Mucosa of gallbladder (tissue), 1 donor: ENCODE results near the gene WRNIP1. TPM values are rescaled to one million over a fixed set of nuclear protein-coding genes. Genes with fewer than 3 reads are reported as not detected.

Experiments used
- DNase-seq: peaks from one replicate; pipeline ENCODE4 v3.0.0-alpha.2; 2020; ENCODE audit warnings: low spot score
- total RNA-seq: library from RNA; stranded (reverse); gene quantifications from one replicate; pipeline ENCODE4 v1.2.1, GENCODE V29; 2021
- donor health status: DM: no; HTN: no; CAD: no.

Gene WRNIP1
- total RNA-seq, 1 donor from 2014 or later: 47.4 TPM

GRCh38 chr6:2740581-2740980 lies 24.6 kb upstream of the WRNIP1 start:
- DNase-seq: no peak

DNA sequence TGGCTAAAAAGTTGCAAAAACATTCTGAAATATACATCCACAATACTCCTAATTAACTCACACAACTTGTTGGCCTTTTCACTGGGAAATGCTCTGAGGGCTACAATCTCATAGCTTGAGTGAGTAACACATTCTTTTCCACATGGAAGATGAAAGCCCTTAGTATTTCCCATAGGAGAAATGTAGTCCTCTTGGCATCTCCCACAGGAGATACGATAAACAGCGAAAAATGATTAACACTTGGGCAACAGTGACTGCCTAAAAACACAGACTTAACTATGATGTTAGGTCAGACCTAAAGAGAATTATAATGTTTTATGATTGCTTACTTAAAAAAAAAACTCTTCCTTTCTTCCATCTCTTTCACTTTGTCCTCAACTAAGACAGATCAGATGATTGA lies 23.4 kb upstream of the WRNIP1 start:
- no peak for DNase-seq

GRCh38 chr6:2743280-2744208 lies 21.6 kb upstream of the WRNIP1 start:
- DNase-seq: no peak

DNA sequence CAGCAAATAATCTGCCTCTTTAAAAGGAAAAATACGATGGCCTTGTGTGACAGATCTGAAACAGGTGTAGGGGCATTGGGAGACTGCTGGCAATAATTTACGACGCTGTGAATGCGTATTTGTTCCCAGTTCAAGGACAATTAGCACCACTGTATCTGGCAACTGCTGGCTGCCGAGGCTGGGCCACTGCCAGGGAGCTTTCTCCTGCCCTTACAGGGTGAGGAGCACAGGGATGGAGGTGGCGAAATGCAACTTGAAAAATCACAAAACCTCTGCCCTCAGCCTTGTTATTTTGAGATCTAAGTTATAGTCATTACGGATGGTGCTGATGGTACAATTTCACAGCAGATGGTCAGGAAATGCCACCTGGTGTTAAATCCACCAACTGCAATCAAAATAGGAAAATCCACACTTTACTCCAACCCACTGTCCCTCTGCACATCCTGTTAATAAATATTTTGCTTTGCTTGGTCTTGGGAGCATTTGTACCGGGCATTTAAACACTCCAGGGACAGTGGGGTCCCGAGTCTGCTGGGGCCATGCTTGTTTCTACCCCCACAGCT lies 20.9 kb upstream of the WRNIP1 start:
- no peak for DNase-seq

- no peak for DNase-seq
Measured at GRCh38 chr6:2744778-2745177, 20.4 kb upstream of the WRNIP1 start.

GRCh38 chr6:2745246-2745645 lies 19.9 kb upstream of the WRNIP1 start:
- DNase-seq: no peak

DNA sequence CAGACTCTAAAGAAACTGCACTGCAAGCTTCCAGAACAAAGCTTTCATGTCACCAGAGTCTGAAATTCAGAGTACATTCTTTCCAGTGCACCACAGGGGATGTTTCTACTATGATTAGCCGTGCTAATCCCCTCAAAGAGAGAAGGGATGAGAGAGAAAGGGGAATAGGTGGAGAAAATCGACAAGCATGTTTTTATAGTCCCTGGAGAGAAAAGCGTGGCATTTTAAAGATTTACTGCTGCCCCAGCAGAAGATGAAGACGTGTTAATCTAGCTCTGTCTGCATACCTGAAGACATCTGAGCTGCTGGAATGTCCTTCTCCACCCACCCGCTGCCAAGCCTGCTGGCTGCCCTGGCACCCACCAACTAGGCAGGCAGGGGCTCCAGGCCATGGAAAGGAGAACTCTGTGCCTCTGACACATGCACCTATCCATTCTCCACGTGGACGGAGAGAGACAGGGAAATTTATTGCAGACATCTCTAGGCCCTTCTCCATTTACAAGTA lies 18.6 kb upstream of the WRNIP1 start:
- DNase-seq: no peak

GRCh38 chr6:2748183-2748582 lies 17.0 kb upstream of the WRNIP1 start:
- DNase-seq: no peak

- peak; percentile 61 for DNase-seq
Measured at GRCh38 chr6:2749969-2750600, 15.1 kb upstream of the WRNIP1 start.

DNA sequence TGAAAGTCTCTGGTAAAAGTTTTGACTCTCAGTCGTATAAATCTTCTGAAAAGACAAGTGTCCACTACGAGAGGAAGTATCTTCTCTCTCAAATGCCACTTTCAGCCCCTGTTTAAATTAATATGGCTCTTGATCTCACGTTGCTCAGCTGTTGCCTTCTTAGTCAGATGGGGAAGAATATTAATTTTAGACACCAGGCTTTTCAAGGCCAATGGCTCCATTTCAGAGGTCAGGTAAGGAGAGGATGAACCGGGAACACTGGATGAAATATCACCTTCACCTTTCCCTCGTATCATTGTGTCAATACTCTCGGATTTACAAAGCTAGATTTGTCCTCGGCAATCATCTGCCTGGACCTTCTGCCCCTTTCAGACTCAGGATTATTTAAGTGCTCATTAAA lies 14.4 kb upstream of the WRNIP1 start, which contains the start of gene MYLK4:
Gene MYLK4 (minus strand): TSS at position 91 of the 400 bp plus-strand sequence. CDS start 1,628 bp downstream, outside the sequence.
- no peak for DNase-seq

DNA sequence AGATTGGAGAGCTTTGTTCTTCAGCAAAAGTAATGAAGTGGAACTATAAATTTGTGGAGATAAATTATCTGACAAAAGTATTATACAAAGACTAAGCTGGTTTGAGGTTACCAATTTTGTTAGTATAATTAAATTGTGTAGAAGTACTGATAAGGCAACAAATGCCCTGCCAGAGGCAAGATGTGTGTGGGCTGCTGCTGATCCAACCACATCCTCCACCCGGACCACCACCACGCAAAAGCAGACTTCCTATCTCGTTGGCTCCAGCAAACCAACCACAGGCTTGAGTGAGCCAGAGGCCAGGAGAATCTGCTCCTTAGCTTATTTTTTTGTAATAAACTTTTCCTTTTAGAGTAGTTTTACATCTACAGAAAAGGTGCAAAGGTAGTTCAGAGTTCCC lies 13.3 kb upstream of the WRNIP1 start:
- DNase-seq: no peak

DNA sequence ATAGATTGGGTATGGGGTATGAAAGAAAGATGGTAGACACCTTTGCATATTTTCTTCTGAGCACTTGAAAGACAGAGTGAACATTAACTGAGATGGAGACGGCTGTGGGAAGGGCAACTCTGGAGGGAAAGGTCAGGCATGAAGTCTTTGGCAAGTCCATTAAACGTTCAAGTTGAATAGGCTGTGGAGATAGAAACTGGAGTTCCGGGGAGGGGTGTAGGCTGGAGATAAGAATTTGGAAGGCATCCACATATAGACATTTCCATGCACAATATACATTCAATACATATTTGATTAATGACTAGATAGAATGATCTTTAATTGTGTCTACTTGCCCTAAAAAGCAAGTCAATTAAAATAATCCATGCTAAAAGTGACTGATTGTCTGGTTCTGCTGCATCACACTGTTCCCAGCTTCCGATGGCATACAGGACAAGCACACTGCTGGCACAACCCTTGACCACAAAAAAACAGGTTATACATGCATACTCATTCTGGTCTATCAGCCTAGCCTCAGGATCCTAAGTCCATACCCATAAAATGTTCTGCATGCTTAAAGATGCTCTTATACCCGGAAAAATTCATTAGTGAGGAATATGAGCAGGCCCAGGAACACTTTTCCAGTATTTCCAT lies 12.6 kb upstream of the WRNIP1 start:
- DNase-seq: no peak

DNA sequence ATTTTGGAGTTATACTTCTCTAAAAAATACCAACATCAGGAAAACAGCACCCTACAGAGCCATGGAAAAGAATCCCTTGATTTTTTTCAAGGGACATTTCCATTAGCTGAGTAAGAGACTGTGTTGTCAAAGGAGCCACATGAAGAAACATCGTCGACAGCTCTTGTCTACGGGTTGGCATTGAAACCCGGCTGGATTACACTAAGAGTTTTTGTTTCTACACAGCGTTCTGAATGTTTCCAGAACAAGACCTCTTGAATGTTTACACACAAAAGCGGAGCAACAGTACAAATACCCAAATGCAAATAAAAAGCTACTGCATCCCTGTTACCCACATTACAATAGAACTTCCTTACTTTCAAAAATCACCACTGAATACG lies 12.1 kb upstream of the WRNIP1 start:
- no peak for DNase-seq

- no peak for DNase-seq
Measured at GRCh38 chr6:2753743-2754142, 11.4 kb upstream of the WRNIP1 start.

GRCh38 chr6:2754393-2754792 lies 10.8 kb upstream of the WRNIP1 start:
- DNase-seq: no peak

GRCh38 chr6:2754911-2755310 lies 10.3 kb upstream of the WRNIP1 start:
- DNase-seq: no peak

DNA sequence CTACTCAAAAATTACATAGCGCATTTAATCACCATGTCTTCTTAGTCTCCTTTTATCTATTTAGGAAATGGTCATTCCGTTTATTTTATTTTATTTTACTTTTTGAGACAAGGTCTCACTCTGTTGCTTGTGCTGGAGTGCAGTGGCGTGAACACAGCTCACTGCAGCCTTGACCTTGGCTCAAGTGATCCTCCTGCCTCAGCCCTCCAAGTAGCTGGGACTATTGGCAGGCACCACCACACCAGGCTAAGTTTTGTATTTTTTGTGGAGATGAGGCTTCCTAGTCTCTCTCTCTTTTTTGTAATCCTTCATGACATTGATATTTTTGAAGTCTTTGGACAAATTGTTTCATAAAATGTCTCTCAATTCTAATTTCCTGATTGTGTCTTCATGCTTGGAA lies 9.7 kb upstream of the WRNIP1 start:
- DNase-seq: no peak

DNA sequence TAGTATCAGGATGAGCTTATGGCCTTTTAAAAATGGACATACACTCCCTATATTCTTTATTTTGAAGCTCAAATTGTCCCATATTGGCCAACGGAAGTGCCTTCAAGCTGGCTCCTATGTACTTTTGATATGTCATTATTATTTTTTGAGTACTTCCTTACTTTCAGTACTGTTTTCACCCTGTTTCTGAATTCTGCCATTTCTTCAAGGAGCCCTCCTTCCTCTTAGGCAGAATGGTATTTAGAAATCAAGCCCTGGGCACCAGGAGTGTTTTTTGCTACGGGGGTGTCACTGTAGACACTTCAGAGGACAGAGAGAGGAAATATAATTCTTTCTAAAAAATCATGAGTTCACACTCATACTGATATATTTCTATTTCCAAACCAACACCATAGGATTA lies 9.0 kb upstream of the WRNIP1 start:
- DNase-seq: no peak

- no peak for DNase-seq
Measured at GRCh38 chr6:2756687-2757224, 8.4 kb upstream of the WRNIP1 start.

DNA sequence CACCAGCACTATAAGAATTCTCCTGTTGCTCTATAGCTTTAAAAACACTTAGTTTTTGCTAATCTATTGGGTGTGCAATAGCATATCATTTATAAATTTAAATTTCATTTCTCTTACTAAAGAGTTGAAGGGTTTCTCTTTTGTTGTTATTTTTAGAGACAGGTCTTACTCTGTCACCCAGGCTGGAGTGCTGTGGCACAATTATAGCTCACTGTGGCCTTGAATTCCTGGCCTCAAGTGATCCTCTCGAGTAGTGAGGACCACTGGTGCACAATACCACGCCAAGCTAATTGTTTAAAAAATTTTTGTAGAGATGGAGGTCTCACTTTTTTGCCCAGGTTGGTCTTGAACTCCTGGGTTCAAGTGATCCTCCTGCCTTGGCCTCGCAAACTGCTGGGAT lies 6.2 kb upstream of the WRNIP1 start:
- no peak for DNase-seq

GRCh38 chr6:2760882-2761842 lies 4.0 kb upstream of the WRNIP1 start:
- no peak for DNase-seq
